Peyer's patch (tissue), 4 donors: ENCODE results near the gene CDC14B.

Source experiments
- POLR2A ChIP-seq, 2 donors: fragments of 450-650 bp; IDR thresholded peaks; one replicate each; pipeline ENCODE4 v1.5.1; 2017; ENCODE audit warnings: antibody characterized with exemption in 2 of 2, mild to moderate bottlenecking in 2 of 2, moderate library complexity in 2 of 2
- TF ChIP-seq, protein P1 (sequence below), 6 experiments: fragments of 450-650 bp in 4 of 6; fragments of 200-600 bp in 2 of 6; sonication (generic) in 1 of 6; IDR thresholded peaks; one replicate each; pipeline ENCODE4 v1.5.1; 2017 to 2019; ENCODE audit warnings: antibody characterized with exemption in 6 of 6, mild to moderate bottlenecking in 3 of 6, moderate library complexity in 1 of 6

- no peak for TF ChIP-seq POLR2A (IDR thresholded peaks at IDR 0.05)
- TF ChIP-seq, protein P1, sequence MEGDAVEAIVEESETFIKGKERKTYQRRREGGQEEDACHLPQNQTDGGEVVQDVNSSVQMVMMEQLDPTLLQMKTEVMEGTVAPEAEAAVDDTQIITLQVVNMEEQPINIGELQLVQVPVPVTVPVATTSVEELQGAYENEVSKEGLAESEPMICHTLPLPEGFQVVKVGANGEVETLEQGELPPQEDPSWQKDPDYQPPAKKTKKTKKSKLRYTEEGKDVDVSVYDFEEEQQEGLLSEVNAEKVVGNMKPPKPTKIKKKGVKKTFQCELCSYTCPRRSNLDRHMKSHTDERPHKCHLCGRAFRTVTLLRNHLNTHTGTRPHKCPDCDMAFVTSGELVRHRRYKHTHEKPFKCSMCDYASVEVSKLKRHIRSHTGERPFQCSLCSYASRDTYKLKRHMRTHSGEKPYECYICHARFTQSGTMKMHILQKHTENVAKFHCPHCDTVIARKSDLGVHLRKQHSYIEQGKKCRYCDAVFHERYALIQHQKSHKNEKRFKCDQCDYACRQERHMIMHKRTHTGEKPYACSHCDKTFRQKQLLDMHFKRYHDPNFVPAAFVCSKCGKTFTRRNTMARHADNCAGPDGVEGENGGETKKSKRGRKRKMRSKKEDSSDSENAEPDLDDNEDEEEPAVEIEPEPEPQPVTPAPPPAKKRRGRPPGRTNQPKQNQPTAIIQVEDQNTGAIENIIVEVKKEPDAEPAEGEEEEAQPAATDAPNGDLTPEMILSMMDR (IDR thresholded peaks at IDR 0.05) = no peak
These were observed 548 bp downstream of the CDC14B start for GRCh38 chr9:96619124-96619465.
